ENCODE measurements around the gene STARD3. TPM values are rescaled to one million over a fixed set of nuclear protein-coding genes. Genes with fewer than 3 reads are reported as not detected.

STARD3 gene
- total and polyA plus RNA-seq, 9 of the 15 experiments (the other 6 are each of a cell fraction or from before 2014, with no cell fraction given) = 0.63 to 87.0 (median 46.0) TPM

GRCh38 chr17:39666601-39667261 lies 29.8 kb downstream of the STARD3 start (continued):
- TF ChIP-seq PRDM10 (IDR thresholded peaks at IDR 0.05; ENCODE audit: partially characterized antibody) (no peak), MTA2 (IDR thresholded peaks at IDR 0.05; ENCODE audit: low read depth) (no peak), ZNF766 (CRISPR knock-in tag; conservative IDR thresholded peaks at IDR 0.05) (0 out of 2 replicates have a peak, but pooled peaks have one; percentile 26)

- intact Hi-C loops (cut with micrococcal nuclease) (no loop called here), in situ Hi-C loops (cut with MboI) (no loop called here)
- H3K27me3 ChIP-seq (ENCODE audit: control insufficient read depth in 2 of 2, insufficient read depth in 2 of 2, low read length in 2 of 2) = no peaks in the 10 kb centered on the region
- CTCF ChIA-PET (ENCODE audit: low intra/inter-chr PET ratio) = interaction anchor here (8.3 kb wide), 1 partner anchor 45 kb away, joined by 131 read pairs; no protein-coding TSS in a partner anchor
- FAIRE-seq (no peak), ATAC-seq (peak; percentile 81), DNase-seq (ENCODE audit: extremely low read depth in 1 of 4, low spot score in 3 of 4) (peak; percentile 92 to 93 (median 92))
- peaks cover 11% of the 10 kb centered on the region; the same call in 1 of the 3 replicates for H3K36me3 ChIP-seq (ENCODE audit: control insufficient read depth, insufficient read depth, low read length)
- H4K20me1 ChIP-seq (replicated peaks; ENCODE audit: control insufficient read depth, insufficient read depth, low read length) = no peaks in the 10 kb centered on the region; the same call in 1 of the 2 replicates
- peak overlapping the region; percentile 55 for H2AFZ ChIP-seq (ENCODE audit: low read depth, low read length)
- H3K9ac ChIP-seq (ENCODE audit: insufficient read depth in 1 of 2, low read depth in 2 of 2, low read length in 2 of 2) = peak overlapping the region; percentile 65 to 93
- POLR2A ChIA-PET = interaction anchor here (0.5 to 4.0 kb wide), 10 partner anchors 11 to 939 kb away, joined by 3 to 11 read pairs (median 4); no protein-coding TSS in a partner anchor
- WGBS (ENCODE audit: insufficient coverage, low coverage, missing lambda C conversion rate) = 0% methylated on average over 28 of the region's 49 CpGs
- no peaks in the 10 kb centered on the region for H3K9me1 ChIP-seq (ENCODE audit: control insufficient read depth, insufficient read depth, low read length)
- H3K79me2 ChIP-seq (ENCODE audit: control insufficient read depth, insufficient read depth, low read length) = peaks cover 13% of the 10 kb centered on the region; the same call in 2 of the 3 replicates
- peak overlapping the region; percentile 74 for H3K27ac ChIP-seq (ENCODE audit: extremely low read depth, low read depth, low read length)
- H3K4me1 ChIP-seq (replicated peaks in 1 of 2; ENCODE audit: control insufficient read depth in 2 of 2, insufficient read depth in 2 of 2, low read length in 2 of 2) = peaks cover 33 to 94% of the 10 kb centered on the region in 2 experiments
- H3K4me3 ChIP-seq = peak overlapping the region; percentile 51
- peak overlapping the region; percentile 53 for H3K4me2 ChIP-seq (ENCODE audit: insufficient read depth, low read length)
- no peaks in the 10 kb centered on the region for H3K9me3 ChIP-seq (replicated peaks; ENCODE audit: control insufficient read depth, insufficient read depth, low read depth, low read length)
- BruUV-seq (replicated peaks) = TSS peak; percentile 80
- TF ChIP-seq MCM5 (IDR thresholded peaks at IDR 0.05; ENCODE audit: low read depth) (no peak), ZNF316 (IDR thresholded peaks at IDR 0.05) (no peak), POLR2AphosphoS5 (IDR thresholded peaks at IDR 0.05; ENCODE audit: control insufficient read depth, insufficient read depth, low read depth, low read length) (peak; percentile 30; the same call in 1 of the 2 replicates), ZNF3 (CRISPR knock-in tag; IDR thresholded peaks at IDR 0.05) (no peak), PCBP1 (IDR thresholded peaks at IDR 0.05; ENCODE audit: low read depth, low read length, poor library complexity, severe bottlenecking) (peak; percentile 86), E4F1 (CRISPR knock-in tag; IDR thresholded peaks at IDR 0.05; ENCODE audit: borderline replicate concordance) (no peak)
Measured at GRCh38 chr17:39667262-39667944, 30.5 kb downstream of the STARD3 start.
